CD4-positive, alpha-beta T cell (primary cell): ENCODE data around the gene UNC13B. TPM values are rescaled to one million over a fixed set of nuclear protein-coding genes. Genes with fewer than 3 reads are reported as not detected.

Experiments
- ATAC-seq: fragments of 200-7000 bp; cut with Tn5 transposase; one replicate; pipeline ENCODE4 v1.10.0; 2022; ENCODE audit warnings: mild to moderate bottlenecking; ENCODE audit not compliant: poor library complexity
- CTCF ChIA-PET: fragments of 350-600 bp; sonication (Branson Sonifier 250); formaldehyde crosslinking; loops from one replicate; lab custom pipeline; 2021; ENCODE audit warnings: antibody characterized with exemption, inconsistent platforms; lab: Charles Lee
- POLR2A ChIA-PET: fragments of 350-600 bp; sonication (Branson Sonifier 250); formaldehyde crosslinking; loops from one replicate; lab custom pipeline; 2021; ENCODE audit warnings: antibody characterized with exemption, inconsistent platforms; lab: Charles Lee
- DNase-seq, 14 experiments: peaks; one replicate each; pipeline ENCODE4 v3.0.0-alpha.2; 2013 to 2020; ENCODE audit warnings: mixed read lengths in 2 of 14
- H3K27ac ChIP-seq, 2 donors: one replicate each; pipeline versions ENCODE4 v1.5.1 to v1.7.0; 2013; ENCODE audit warnings: low read length in 2 of 2, low read depth in 1 of 2, mild to moderate bottlenecking in 1 of 2
- H3K27me3 ChIP-seq, 2 experiments: 1 replicate in 1 of 2; 2 replicates in 1 of 2; pipeline versions ENCODE4 v1.6.1 to v1.7.0; 2013; ENCODE audit warnings: low read length in 2 of 2, control low read depth in 1 of 2, mild to moderate bottlenecking in 1 of 2, moderate library complexity in 1 of 2; ENCODE audit not compliant: insufficient read depth in 2 of 2, control insufficient read depth in 1 of 2
- H3K36me3 ChIP-seq: one replicate; pipeline ENCODE4 v1.6.1; 2013; ENCODE audit warnings: low read length, control low read depth; ENCODE audit not compliant: insufficient read depth
- H3K4me1 ChIP-seq: one replicate; pipeline ENCODE4 v1.6.1; 2013; ENCODE audit warnings: low read length, control low read depth; ENCODE audit not compliant: insufficient read depth
- H3K4me3 ChIP-seq: one replicate; pipeline ENCODE4 v1.5.1; 2013; ENCODE audit warnings: mild to moderate bottlenecking, low read length, moderate library complexity
- H3K9me3 ChIP-seq, 2 experiments: 1 replicate in 1 of 2; 2 replicates in 1 of 2; pipeline versions ENCODE4 v1.6.1 to v1.7.0; 2013; ENCODE audit warnings: low read length in 2 of 2, mild to moderate bottlenecking in 2 of 2, control low read depth in 1 of 2, moderate library complexity in 1 of 2; ENCODE audit not compliant: control insufficient read depth in 1 of 2, insufficient read depth in 1 of 2
- H3K27ac Mint-ChIP-seq: one replicate; pipeline ENCODE4 v1.8.0; 2020; ENCODE audit warnings: mixed read lengths
- H3K27me3 Mint-ChIP-seq: one replicate; pipeline ENCODE4 v1.8.0; 2021; ENCODE audit warnings: mixed read lengths
- H3K36me3 Mint-ChIP-seq: one replicate; pipeline ENCODE4 v1.8.0; 2021; ENCODE audit warnings: low read depth, mixed read lengths
- H3K4me1 Mint-ChIP-seq: one replicate; pipeline ENCODE4 v1.8.0; 2021; ENCODE audit warnings: low read depth, mixed read lengths
- H3K4me3 Mint-ChIP-seq: one replicate; pipeline ENCODE4 v1.8.0; 2020; ENCODE audit warnings: mild to moderate bottlenecking, mixed read lengths
- H3K9me3 Mint-ChIP-seq: one replicate; pipeline ENCODE4 v1.8.0; 2020; ENCODE audit warnings: mixed read lengths
- CTCF ChIP-seq: fragments of 200-600 bp; IDR thresholded peaks from one replicate; pipeline ENCODE4 v1.8.0; 2022; ENCODE audit warnings: antibody characterized with exemption, mild to moderate bottlenecking
- intact Hi-C, 2 experiments: fragments of 100-400 bp; cut with DNase I in 1 of 2; cut with micrococcal nuclease in 1 of 2; formaldehyde crosslinking; loops; one replicate each; pipeline versions ENCODE4 v1.15.1 to v1.9.0; 2023 to 2025; cut with DNase I, micrococcal nuclease
- total RNA-seq, 174 experiments: library from RNA in 2 of 174; stranded (reverse) in 2 of 174; gene quantifications; one replicate each; pipeline ENCODE4 v1.2.3 and lab custom pipeline; 2021 to 2026

Gene UNC13B
- total RNA-seq, 2 experiments from 2014 or later = 0.38 to 0.84 TPM

DNA sequence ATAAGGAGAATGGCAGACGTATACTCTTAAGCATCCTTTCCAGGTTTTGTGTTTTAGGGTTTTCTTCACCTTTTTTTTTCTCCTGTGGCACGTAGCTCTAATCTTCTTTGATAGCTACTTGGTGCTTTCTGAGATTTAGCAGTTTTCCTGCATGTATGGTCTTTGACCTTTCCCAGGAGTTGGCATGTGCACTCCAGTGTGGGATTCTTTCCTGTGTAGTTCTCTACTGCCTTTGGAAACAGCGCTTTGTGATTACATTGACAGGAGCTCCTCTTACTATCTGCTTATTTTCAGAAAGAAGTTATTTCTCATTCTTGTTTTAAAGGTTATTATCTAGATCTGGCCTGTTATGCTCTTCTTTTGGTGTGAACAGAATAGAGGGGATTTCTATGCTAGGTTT, 65.5 kb downstream of the UNC13B start:
- H3K36me3 Mint-ChIP-seq = no peaks in the 10 kb centered on the region
- no peak overlapping the region for H3K4me3 Mint-ChIP-seq
- POLR2A ChIA-PET = no interaction called here
- H3K9me3 Mint-ChIP-seq = peaks cover 6% of the 10 kb centered on the region
- TF ChIP-seq CTCF = no peak
- Histone ChIP-seq H3K27me3 (no peaks in the 10 kb centered on the region), H3K27ac (no peak overlapping the region), H3K36me3 (no peaks in the 10 kb centered on the region), H3K4me1 (no peaks in the 10 kb centered on the region), H3K4me3 (no peak overlapping the region), H3K9me3 (no peaks in the 10 kb centered on the region)
- ATAC-seq (no peak), DNase-seq (no peak)
- H3K27ac Mint-ChIP-seq = no peak overlapping the region
- peaks cover 12% of the 10 kb centered on the region for H3K27me3 Mint-ChIP-seq
- intact Hi-C loops = no loop called here
- no peaks in the 10 kb centered on the region for H3K4me1 Mint-ChIP-seq
- CTCF ChIA-PET = no interaction called here

GRCh38 chr9:35229066-35229778, 67.4 kb downstream of the UNC13B start:
- H3K27me3 Mint-ChIP-seq = peaks cover 15% of the 10 kb centered on the region
- no peak overlapping the region for H3K27ac ChIP-seq
- H3K4me3 Mint-ChIP-seq = no peak overlapping the region
- no peaks in the 10 kb centered on the region for H3K4me1 Mint-ChIP-seq
- ChIA-PET POLR2A (no interaction called here), CTCF (no interaction called here)
- no peaks in the 10 kb centered on the region for H3K27me3 ChIP-seq
- intact Hi-C loops = no loop called here
- no peaks in the 10 kb centered on the region for H3K36me3 ChIP-seq
- ATAC-seq = no peak
- no peak overlapping the region for H3K4me3 ChIP-seq
- no peaks in the 10 kb centered on the region for H3K36me3 Mint-ChIP-seq
- peaks cover 1% of the 10 kb centered on the region for H3K9me3 Mint-ChIP-seq
- no peak overlapping the region for H3K27ac Mint-ChIP-seq
- DNase-seq = no peak
- no peaks in the 10 kb centered on the region for H3K4me1 ChIP-seq
- H3K9me3 ChIP-seq = no peaks in the 10 kb centered on the region
- TF ChIP-seq CTCF = no peak

- Histone ChIP-seq H3K4me3 (no peak overlapping the region), H3K27me3 (no peaks in the 10 kb centered on the region), H3K27ac (no peak overlapping the region), H3K4me1 (no peaks in the 10 kb centered on the region), H3K36me3 (no peaks in the 10 kb centered on the region), H3K9me3 (no peaks in the 10 kb centered on the region)
- CTCF ChIA-PET = no interaction called here
- TF ChIP-seq CTCF = no peak
- Mint-ChIP-seq H3K4me1 (no peaks in the 10 kb centered on the region), H3K27ac (no peak overlapping the region), H3K36me3 (no peaks in the 10 kb centered on the region), H3K9me3 (no peaks in the 10 kb centered on the region), H3K27me3 (peaks cover 15% of the 10 kb centered on the region), H3K4me3 (no peak overlapping the region)
- DNase-seq = no peak
- no peak for ATAC-seq
- POLR2A ChIA-PET = no interaction called here
- intact Hi-C loops = no loop called here
Observed at GRCh38 chr9:35229779-35230143, 68.0 kb downstream of the UNC13B start.
